HuH-7.5 (cell line): Measurements from ENCODE around the gene IQGAP3.

Experiments
- DNase-seq: peaks from one replicate; pipeline ENCODE4 v3.0.0; 2011; ENCODE audit warnings: low spot score

The IQGAP3 gene

GRCh38 chr1:156540955-156541354, 31.4 kb downstream of the IQGAP3 start:
- DNase-seq = no peak

- no peak for DNase-seq
Measured at GRCh38 chr1:156539818-156540355, 32.5 kb downstream of the IQGAP3 start.

GRCh38 chr1:156538711-156539440, 33.5 kb downstream of the IQGAP3 start:
- DNase-seq = no peak

GRCh38 chr1:156537027-156537426, 35.3 kb downstream of the IQGAP3 start:
- no peak for DNase-seq

DNA sequence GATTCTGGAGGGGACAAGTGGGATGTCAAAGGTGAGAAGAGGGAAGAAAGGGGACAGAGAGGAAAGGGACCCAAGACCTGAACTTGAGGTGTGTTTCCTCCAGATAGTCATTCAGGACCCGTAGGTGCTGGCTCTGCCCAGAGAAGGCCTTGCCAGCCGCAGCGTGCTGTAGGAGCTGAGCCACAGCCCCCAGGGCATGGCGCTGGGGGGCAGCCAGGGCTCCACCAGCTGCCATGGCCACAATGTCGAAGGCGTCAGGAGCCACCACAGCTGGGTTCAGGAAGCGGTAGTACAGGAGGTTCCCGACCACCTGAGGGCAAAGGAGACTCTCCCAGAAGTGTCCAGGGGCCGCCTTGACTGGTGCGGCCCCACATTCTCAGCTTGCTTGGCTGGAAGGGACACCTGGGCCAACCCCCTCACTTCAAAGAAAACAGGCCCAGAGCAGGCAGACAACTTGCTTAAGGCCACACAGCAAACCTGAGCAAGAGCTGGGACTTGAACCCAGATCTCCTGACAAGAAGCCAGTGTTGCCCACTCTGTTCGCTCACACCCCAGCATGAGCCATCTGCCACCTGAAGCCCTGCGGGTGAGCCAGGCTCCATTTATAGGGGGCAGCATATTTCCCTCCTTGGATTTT, 37.8 kb downstream of the IQGAP3 start:
- DNase-seq = no peak

GRCh38 chr1:156533568-156534220, 38.7 kb downstream of the IQGAP3 start:
- DNase-seq = no peak

DNA sequence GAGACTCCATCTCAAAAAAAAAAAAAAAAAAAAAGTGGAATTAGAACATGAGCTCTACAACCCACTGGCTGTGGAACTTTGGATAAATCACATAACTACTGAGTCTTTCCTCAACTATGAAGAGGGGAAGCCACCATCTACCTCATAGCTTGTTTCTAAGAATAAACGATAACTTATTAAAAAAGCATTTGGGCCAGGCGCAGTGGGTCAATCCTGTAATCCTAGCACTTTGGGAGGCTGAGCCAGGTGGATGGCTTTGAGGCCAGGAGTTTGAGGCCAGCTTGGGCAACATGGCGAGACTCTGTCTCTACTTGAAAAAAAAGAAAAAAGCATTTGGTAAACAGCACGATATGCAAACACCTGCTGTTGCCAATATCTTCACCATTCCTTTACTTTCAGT, 40.0 kb downstream of the IQGAP3 start:
- DNase-seq = no peak

DNA sequence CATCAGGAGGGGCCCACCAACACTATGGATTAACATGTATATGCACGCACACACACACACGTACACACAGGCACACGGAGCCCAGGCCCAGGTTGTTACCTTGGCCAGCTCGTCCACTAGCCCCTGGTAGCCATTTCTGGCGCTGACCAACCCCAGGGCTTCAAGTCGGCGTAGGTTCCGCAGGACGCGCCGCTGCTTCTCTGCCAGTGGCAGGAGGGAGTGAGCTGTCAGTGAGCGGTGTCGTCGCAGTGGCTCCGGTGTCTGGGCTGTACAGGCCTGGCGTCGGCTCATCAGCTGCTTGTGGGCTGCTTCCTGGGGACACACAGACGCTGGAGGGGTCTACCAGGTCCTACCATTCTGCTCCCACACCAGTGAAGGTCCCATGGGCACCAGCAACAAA, 42.4 kb downstream of the IQGAP3 start:
- DNase-seq = no peak

DNA sequence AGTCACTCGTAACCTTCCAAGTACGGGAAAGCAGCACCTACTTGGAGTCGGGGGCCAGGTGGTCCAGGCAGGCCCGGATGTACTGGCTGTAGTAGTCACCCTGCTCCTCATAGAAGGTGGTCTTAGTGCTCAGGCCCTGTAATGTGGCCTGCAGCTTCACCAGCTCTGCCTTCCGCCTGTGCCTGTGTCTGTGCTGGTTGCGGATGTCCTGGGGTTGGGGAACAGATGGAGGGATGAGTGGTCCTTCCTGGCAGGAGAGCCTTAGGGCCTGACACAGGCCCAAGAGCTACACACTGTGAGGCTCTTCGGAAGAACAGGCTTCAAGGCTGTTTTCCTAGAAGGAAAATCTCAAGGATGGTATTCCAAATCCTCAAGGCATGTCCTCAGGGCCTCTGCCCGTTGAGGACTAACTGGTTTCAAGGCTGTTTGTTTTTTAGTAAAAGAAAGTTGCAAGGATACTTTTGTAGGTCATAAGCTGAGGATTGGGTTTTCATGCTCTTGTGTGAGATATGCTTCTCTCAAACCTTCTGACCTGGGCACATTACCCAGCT, 43.4 kb downstream of the IQGAP3 start:
- no peak for DNase-seq

DNA sequence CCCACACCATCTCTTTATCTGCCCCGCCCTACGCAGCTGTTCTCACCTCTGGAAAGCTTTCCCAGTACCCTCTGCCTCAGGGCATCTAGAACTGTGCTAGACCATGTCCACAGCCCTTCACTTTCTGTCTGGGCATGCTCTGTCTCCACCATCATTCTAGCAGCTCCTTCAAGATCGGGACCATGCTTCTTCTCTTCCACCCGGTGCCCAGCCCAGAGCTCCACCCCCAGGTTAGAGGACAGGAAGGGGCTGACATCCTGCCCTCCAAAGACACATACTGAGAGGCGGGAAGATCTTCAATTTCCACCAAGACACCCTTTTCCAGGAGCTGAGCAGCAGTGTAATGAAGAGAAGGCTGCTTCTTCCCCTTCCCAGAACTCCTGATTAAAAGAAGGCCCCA, 44.1 kb downstream of the IQGAP3 start:
- no peak for DNase-seq

DNA sequence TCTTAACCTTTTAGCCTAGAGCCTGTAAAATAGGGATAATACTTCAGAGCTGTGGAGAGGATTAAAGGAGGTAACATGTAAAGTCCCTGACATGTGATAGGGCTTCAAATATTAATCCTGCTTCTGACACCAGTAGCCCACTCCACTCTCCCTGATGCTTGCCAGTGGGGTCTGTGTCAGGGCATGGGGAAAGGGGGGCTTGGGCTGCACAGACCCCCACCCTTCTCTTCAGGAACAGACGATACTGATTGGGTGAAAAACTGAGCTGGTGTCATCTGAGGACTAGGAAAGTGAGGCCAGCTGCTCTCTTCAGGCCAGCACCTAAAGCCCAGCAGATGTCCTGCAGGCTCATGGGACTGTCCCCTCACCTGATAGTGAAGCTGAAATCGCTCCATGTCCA, 44.8 kb downstream of the IQGAP3 start:
- no peak for DNase-seq

DNA sequence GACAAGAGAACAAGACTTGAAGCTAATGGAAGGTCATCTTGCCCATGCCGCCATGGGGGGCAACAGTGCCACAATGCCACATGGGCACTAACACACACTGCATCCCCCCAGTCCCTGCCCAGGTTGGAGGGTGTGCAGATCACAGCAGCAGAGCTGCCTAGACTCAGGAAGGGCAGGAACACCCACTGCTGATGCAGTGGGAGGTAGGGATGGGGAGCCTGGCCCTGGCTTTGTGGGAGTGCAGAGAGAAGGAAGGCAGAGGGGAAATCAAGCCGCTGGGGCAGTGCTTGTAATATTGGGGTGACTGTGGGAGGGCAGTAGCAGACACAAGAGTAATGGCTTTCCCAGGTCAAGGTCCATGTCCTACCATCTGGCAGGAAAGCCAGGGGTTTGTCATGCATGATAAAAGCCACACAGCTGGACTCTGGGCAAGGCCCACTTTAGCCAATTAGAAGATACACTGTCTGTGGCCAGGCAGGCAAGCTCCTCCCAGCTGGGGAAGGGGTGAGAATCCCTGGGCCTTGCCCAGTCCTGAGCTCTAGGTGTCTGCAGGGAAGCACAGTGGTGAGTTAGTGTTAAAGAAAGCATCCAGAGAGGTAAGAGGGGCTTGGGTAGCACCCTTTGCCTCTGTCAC, 46.4 kb downstream of the IQGAP3 start:
- no peak for DNase-seq

GRCh38 chr1:156525071-156525501, 47.3 kb downstream of the IQGAP3 start:
- no peak for DNase-seq

- no peak for DNase-seq
Measured at GRCh38 chr1:156524481-156524869, 47.9 kb downstream of the IQGAP3 start.

- no peak for DNase-seq
Measured at GRCh38 chr1:156523801-156524480, 48.4 kb downstream of the IQGAP3 start.

DNA sequence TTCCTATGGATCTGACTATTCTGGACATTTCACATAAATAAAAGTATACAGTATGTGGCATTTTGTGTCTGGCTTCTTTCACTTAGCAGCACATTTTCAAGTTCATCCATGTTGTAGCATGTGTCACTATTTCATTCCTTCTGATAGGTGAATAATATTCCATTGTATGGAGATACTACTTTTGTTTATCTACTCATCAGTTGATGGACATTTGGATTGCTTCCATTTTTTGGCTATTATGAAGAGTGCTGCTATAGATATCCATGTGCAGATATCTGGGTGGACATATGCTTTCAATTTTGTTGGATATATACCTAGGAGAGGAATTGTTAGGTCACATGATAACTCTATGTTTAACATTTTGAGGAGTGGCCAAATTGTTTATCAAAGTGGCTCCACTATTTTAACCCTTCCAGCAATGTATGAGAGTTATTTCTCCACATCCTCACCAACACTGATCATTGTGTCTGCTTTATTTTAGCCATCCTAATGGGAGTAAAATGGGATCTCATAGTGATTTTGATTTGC, 49.9 kb downstream of the IQGAP3 start:
- no peak for DNase-seq

DNA sequence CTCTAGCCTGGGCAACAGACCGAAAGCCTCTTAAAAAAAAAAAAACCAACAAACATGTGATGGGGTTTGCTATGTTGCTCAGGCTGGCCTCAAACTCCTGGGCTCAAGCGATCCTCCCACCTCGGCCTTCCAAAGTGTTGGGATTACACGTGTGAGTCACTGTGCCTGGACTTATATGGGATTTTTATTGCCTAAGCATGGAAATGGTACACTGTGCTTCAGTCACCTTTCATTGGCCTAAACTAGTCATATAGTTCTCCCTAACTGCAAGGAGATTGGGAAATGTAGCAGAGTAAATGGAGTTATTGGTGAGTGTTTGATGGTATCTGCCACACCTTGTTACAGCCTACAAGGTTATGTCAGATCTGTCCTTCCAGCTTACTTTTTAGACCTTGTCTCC, 54.6 kb downstream of the IQGAP3 start:
- no peak for DNase-seq

GRCh38 chr1:156516821-156517220, 55.5 kb downstream of the IQGAP3 start:
- no peak for DNase-seq

DNA sequence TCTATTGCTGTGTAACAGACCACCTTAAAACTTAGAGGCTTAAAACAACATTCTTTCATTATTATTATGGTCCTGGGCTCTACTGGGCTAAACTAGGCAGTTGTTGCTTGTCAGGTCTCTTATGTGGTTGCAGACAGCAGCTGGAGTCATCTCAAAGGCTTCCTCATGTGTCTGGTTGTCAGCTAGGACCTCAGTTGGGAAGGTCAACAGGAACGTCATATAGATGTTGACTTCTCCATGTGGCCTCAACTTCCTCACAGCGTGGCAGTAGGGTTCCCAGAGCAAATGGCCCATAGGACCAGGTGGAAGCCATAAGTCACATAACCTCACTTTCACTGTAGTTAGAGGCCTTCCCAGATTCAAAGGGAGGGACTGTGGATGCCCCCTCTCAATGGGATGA, 56.4 kb downstream of the IQGAP3 start:
- no peak for DNase-seq

- no peak for DNase-seq
Measured at GRCh38 chr1:156513185-156513584, 59.2 kb downstream of the IQGAP3 start.

DNA sequence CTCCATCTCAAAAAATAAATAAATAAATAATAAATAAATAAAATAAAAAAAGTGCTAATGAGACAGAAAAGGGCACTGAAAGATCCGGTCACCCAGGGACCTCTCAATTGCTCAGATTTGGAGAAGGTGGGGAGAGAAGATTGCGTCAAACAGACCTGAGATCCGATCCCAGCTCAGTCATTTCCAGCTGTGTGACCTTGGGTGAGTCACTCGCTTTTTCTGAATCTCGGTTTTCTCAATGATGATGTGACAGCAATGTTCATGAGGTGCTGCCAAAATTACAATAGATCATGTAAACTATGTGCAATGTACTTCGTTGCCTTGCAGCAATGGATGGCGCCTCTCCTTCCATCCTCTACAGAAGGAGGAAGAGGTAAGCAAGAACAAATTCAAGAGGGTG, 60.7 kb downstream of the IQGAP3 start:
- DNase-seq = no peak

- no peak for DNase-seq
Measured at GRCh38 chr1:156510709-156511108, 61.7 kb downstream of the IQGAP3 start.
